Measurements from ENCODE around the gene SETX.

Gene SETX

GRCh38 chr9:132357764-132358163 lies 3.0 kb upstream of the SETX start:
- no peak for DNase-seq

DNA sequence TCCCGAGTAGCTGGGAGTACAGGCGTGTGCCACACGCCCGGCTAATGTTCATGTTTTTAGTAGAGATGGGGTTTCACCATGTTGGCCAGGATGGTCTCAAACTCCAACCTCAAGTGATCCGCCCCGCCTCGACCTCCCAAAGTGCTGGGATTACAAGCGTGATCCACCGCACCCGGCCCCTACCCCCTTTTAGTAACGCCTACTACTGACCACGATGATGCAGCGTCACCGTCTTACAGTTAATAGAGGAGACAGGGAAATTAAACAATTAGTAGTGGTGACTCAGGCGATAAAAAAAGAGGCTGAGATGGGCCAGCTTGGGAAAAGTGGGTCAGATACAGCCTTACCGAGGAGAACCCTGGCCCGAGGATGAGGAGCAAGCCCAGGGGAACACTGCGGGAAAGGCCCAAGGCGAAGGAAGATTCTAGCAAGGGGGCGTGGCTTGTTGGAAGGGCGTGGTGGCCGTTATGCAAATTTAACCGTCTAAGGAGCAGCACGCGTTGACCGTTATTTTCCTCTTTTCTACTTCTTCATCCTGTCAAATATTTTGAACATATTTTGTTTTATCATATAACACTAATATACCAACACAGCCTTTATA lies 1.6 kb upstream of the SETX start:
- no peak for DNase-seq

- DNase-seq = no peak
Observed at GRCh38 chr9:132351404-132352045, 3.3 kb downstream of the SETX start.

DNA sequence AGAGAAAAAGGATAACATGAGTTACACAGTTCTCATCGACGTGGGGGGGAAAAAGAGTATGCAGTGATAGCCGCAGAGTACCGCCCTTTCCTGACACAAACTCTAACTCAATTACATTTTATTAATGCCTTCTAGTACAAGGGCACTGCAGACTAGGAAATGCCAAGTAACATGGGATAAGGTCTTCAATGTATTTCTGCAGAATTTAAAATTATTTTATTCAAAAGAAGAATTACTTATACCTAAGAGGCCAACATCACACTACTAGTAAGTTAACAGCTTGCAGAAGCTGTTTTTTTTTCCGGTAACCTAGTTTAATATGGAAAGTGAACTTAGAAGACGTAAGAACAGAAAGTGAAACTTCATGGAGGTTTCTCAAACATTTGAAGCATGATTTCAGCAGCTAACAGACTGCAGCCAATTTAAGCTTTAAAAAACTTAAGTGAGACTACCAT lies 3.9 kb downstream of the SETX start:
- DNase-seq = no peak

- DNase-seq = no peak
Observed at GRCh38 chr9:132348676-132349075, 6.1 kb downstream of the SETX start.

DNA sequence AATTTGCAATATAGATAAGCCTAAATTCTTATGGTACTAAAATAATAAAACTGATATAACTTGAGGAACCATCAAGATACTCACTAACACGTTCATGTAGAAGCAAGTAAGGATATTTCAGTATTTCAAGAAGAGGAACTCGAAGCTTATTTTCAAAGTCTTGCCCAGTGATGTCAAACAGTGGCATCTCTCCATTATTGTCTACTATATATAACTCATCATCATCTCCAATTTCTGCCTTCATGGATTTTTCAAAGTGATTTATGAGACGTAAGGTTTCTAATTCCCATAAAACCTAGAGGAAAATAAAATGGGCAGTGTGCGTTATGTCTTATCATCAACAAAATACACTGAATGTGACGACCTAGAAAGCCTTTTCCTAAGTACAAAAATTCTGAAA lies 8.6 kb downstream of the SETX start:
- DNase-seq = no peak

GRCh38 chr9:132341177-132341840 lies 13.5 kb downstream of the SETX start:
- no peak for DNase-seq

DNA sequence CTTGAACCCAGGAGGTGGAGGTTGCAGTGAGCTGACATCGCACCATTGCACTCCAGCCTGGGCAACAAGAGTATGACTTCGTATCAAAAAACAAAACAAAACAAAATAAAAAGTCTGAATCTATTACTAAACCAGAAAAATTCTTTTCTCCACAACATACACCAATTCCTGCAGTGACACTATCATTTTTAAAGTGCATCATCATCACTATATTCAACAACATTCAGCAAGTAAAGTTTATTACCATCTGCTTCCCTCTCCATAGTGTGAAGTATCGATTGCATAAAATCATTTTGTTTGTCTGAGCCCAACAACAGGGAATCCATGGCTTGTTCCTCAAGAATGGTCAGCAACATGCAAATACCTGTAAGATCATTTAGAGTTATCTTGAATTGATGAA lies 20.4 kb downstream of the SETX start:
- DNase-seq = no peak

DNA sequence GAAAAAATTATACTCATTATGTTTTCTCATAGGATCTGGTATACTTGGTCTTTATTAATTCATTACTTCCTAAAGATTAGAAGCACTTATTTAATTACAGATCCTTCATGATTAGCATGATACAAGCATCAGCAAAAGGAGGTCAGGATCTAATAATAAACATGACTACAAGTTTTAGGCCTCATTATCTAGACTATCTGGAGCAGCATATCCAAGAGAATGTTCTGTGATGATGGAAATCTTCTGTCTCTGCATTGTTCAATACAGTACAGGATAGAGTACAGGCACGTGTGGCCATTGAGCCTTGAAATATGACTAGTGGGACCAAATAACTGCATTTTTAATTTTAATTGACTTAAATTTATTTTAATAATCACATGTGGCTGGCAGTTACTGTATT lies 21.2 kb downstream of the SETX start:
- DNase-seq = no peak

GRCh38 chr9:132328580-132328979 lies 26.2 kb downstream of the SETX start:
- no peak for DNase-seq

DNA sequence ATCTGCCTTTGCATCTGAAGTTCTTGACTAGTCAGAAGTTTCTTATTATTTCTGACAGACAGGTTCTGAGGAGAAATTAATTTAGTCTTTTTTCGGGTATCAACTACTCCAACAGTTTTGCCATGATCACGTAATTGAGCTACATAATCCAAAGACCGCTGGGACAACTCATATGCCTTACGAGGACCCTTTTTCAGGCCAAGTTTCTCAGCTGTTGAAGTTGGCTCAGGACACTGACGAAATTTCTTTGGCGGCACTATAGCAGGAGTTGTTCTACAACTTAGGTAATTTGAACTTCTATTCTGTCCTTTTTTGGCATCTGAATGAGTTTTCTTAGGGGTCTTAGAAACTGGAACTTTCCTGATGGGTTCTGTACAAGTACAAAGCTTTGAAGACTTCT lies 27.2 kb downstream of the SETX start:
- no peak for DNase-seq

GRCh38 chr9:132324425-132324824 lies 30.4 kb downstream of the SETX start:
- no peak for DNase-seq

GRCh38 chr9:132319421-132320110 lies 35.2 kb downstream of the SETX start:
- peak; percentile 25 for DNase-seq

DNA sequence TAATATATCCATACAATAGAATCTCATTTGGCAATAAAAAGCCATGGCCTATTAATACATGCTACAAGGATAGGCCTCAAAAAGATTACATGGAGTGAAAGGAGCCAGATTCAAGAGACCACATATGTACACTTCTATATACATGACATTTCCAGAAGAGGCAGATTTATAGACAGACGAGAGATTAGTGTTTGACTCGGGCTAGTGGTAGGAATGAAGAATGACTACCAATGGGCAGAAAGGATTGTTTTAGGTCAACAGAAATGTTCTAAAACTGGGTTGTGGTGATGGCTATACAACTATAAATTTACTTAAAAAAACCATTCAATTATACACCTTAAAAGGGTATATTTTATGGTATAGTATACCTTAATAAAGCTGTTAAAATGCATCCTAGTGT lies 41.9 kb downstream of the SETX start:
- peak; percentile 7 for DNase-seq

DNA sequence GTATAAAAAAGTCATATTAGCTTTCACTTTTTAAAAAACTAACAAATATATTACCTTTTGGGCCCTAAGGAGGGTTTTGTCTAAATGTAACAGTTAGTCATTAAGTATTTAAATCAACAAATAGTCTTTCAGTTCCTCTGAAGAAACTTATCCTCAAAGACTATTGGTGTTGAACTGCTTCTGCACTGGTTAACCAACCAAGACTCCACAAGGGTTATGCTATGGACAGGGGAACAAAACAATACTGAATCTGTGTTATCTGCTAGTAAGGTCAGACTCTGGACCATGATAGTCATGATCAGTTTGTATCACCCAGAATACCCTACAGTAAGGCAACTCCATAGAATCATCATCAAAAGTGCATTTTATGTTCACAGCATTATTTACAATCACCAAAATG lies 42.4 kb downstream of the SETX start:
- no peak for DNase-seq

GRCh38 chr9:132311978-132312377 lies 42.8 kb downstream of the SETX start:
- no peak for DNase-seq

DNA sequence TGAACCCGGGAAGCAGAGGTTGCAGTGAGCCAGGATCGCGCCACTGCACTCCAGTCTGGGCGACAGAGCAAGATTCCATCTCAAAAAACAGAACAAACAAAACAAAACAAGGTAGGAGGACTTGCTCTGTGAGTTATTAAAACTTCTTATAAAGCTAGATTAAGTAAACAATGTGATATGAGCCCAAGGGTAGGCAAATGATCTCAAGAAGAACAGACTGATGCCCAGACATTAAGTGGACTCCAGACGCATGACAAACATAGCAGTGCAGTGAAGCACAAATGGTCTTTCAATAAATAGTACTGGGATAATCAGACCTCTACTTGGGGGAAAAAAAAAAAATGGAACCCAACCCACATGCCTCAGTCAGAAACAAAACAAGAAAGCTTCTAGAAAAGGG lies 45.7 kb downstream of the SETX start:
- DNase-seq = no peak

GRCh38 chr9:132301521-132301920 lies 53.3 kb downstream of the SETX start:
- DNase-seq = no peak

- DNase-seq = no peak
Observed at GRCh38 chr9:132299221-132299620, 55.6 kb downstream of the SETX start.

DNA sequence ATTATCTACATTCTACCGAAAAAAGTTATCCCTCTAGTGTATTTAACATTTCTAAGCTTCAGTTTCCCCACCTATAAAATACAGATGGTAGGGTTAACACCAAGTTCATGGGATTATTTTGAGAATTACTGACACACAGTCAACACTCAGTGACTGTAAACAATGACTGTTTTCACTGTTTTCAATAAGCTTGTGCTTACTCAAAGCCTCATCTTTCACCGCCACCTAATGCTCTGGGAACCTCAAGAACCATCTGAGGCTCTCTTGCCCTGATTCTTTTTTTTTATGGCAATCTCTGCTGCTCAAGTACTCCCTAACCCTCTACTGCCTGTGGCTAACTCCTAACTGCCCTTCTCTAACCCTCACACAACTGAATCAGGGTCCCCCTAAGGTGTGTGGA lies 59.6 kb downstream of the SETX start:
- no peak for DNase-seq

- no peak for DNase-seq
Observed at GRCh38 chr9:132293145-132293721, 61.6 kb downstream of the SETX start.

DNA sequence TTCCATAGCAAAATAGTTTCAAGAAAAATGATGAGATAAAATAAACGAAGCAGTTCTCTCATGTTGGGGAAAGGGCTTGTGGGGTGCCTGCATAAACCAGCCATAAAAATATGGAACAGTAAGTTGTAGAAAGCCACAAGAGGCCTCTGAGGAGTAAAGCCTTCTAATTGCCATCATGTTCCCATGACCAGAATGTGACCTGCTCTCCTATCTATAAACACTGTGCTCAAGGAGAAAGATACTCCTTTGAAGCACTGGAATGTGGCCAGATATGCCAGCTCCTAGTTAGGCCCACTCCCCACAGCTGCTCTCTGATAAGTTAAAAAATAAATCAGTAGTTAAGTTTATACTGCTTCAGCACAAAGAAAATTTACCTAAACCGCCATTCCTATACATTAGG lies 65.8 kb downstream of the SETX start:
- peak; percentile 11 for DNase-seq

DNA sequence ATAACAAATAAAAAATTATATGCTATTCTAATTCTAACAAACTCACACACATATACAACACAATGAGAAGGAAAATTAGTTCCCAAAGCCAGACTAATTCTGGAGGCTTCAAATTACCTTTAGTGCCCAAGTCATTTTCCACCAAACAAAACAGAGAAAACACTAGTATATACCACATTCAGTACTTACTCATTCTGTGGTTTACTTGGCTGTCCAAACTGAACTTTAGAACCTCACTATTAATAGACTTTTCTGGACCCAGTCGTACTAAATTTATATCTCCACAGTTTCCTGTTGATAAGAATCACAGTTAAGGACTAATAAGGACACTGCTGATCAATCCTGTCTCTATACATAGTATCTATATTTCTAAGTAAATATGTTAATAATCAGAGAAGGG lies 66.4 kb downstream of the SETX start:
- peak; percentile 49 for DNase-seq
